Measurements from ENCODE around the gene SPNS3. TPM values are rescaled to one million over a fixed set of nuclear protein-coding genes. Genes with fewer than 3 reads are reported as not detected.

Gene SPNS3
- total and polyA plus RNA-seq, 2 of the 8 experiments (the other 6 are each of a cell fraction or from before 2014, with no cell fraction given), result not detected

- no peak for TF ChIP-seq JUND (IDR thresholded peaks at IDR 0.05; ENCODE audit: low read length)
- TF ChIP-seq KDM1A (IDR thresholded peaks at IDR 0.05; ENCODE audit: borderline replicate concordance, low read length), result no peak
- no peak for TF ChIP-seq CEBPB (IDR thresholded peaks at IDR 0.05; ENCODE audit: low read depth, low read length)
- no peak for TF ChIP-seq RAD21 (IDR thresholded peaks at IDR 0.05 in 1 of 2, conservative IDR thresholded peaks at IDR 0.05 in 1 of 2; ENCODE audit: low read depth in 2 of 2, low read length in 2 of 2)
- TF ChIP-seq CHD1 (IDR thresholded peaks at IDR 0.05; ENCODE audit: low read depth, low read length), result no peak
- no peak for TF ChIP-seq SAP30 (IDR thresholded peaks at IDR 0.05; ENCODE audit: insufficient read depth, insufficient replicate concordance, low read length)
- no peak for TF ChIP-seq POLR2AphosphoS5 (IDR thresholded peaks at IDR 0.05; ENCODE audit: low read depth, low read length)
- no peak for TF ChIP-seq HDAC2 (IDR thresholded peaks at IDR 0.05; ENCODE audit: borderline replicate concordance in 1 of 2, low read depth in 2 of 2, low read length in 2 of 2)
- H3K23me2 ChIP-seq (ENCODE audit: low read depth, low read length), result no peaks in the 10 kb centered on the region
- ChIA-PET CTCF (ENCODE audit: partially characterized antibody) (interaction anchor here (0.7 to 1.5 kb wide), 3 partner anchors 10 to 386 kb away, joined by 3 to 5 read pairs (median 3); no protein-coding TSS in a partner anchor), POLR2A (ENCODE audit: partially characterized antibody) (interaction anchor here (1.7 kb wide), 1 partner anchor 97 kb away, joined by 4 read pairs; no protein-coding TSS in a partner anchor)
- DNase-seq (ENCODE audit: low read depth in 1 of 2, low spot score in 2 of 2), result no peak
- no peaks in the 10 kb centered on the region for H3K4me1 ChIP-seq (replicated peaks in 1 of 4; ENCODE audit: control insufficient read depth in 3 of 4, insufficient read depth in 4 of 4, low read length in 3 of 4)
- H2BK5ac ChIP-seq (ENCODE audit: low read depth, low read length), result no peak overlapping the region
- no peak overlapping the region for H4K8ac ChIP-seq (ENCODE audit: extremely low read depth, insufficient read depth, low read length)
- H3K36me3 ChIP-seq (ENCODE audit: control insufficient read depth in 2 of 4, insufficient read depth in 4 of 4, low read length in 3 of 4), result no peaks in the 10 kb centered on the region
- H4K5ac ChIP-seq (ENCODE audit: insufficient read length, low read depth, low read length), result no peak overlapping the region
- FAIRE-seq, result no peak
- H3K4ac ChIP-seq (replicated peaks; ENCODE audit: insufficient read length, low read depth, low read length), result no peak overlapping the region
- H2AK5ac ChIP-seq (ENCODE audit: low read depth, low read length), result no peak overlapping the region
- H2AFZ ChIP-seq (ENCODE audit: low read length), result no peak overlapping the region
- H3K27me3 ChIP-seq (replicated peaks in 1 of 4; ENCODE audit: control insufficient read depth in 3 of 4, extremely low read depth in 1 of 4, insufficient read depth in 3 of 4, low read length in 3 of 4), result no peaks in the 10 kb centered on the region; a peak in 2 of 7 replicates
- H3K27ac ChIP-seq (ENCODE audit: low read depth, low read length), result no peak overlapping the region
- H3K79me1 ChIP-seq (ENCODE audit: low read depth, low read length), result no peaks in the 10 kb centered on the region
- no peak overlapping the region for H3K23ac ChIP-seq (ENCODE audit: insufficient read length)
- H3K4me3 ChIP-seq (ENCODE audit: extremely low read depth in 1 of 4, insufficient read depth in 2 of 4, low read depth in 3 of 4, low read length in 4 of 4), result no peak overlapping the region
- no peak overlapping the region for H4K91ac ChIP-seq (replicated peaks; ENCODE audit: insufficient read length, low read length)
- H3K18ac ChIP-seq (ENCODE audit: extremely low read depth, low read length), result no peak overlapping the region
- H3K14ac ChIP-seq (ENCODE audit: insufficient read length), result no peak overlapping the region
- WGBS, 2 experiments (ENCODE audit: extremely low coverage in 1 of 2, insufficient coverage in 1 of 2, insufficient read length in 1 of 2, insufficient replicate concordance in 2 of 2, low coverage in 1 of 2, low lambda C conversion rate in 2 of 2, missing lambda C conversion rate in 1 of 2), result 89% methylated on average over 15 of the region's 16 CpGs; no CpG with 5 or more reads in 1 of the 2 experiments
- H4K20me1 ChIP-seq (replicated peaks in 1 of 2; ENCODE audit: control insufficient read depth in 1 of 2, insufficient read depth in 2 of 2, low read length in 2 of 2), result no peaks in the 10 kb centered on the region
- no peak overlapping the region for H2BK20ac ChIP-seq (ENCODE audit: low read length)
- H3K56ac ChIP-seq (replicated peaks; ENCODE audit: insufficient read length, low read depth, low read length), result no peak overlapping the region
- H3K9ac ChIP-seq (replicated peaks in 1 of 4; ENCODE audit: extremely low read depth in 1 of 4, low read depth in 3 of 4, low read length in 3 of 4), result no peak overlapping the region
- H3K9me3 ChIP-seq (ENCODE audit: insufficient read depth in 2 of 2, low read depth in 1 of 2, low read length in 1 of 2), result no peaks in the 10 kb centered on the region
- no peak overlapping the region for H2BK120ac ChIP-seq (replicated peaks; ENCODE audit: low read depth, low read length)
- H2BK15ac ChIP-seq (ENCODE audit: low read length), result no peak overlapping the region
- no peaks in the 10 kb centered on the region for H3K79me2 ChIP-seq (ENCODE audit: control insufficient read depth in 1 of 2, insufficient read depth in 2 of 2, low read length in 2 of 2)
- H3K4me2 ChIP-seq (ENCODE audit: insufficient read depth in 1 of 2, low read depth in 2 of 2, low read length in 2 of 2), result no peak overlapping the region
- no peak overlapping the region for H2BK12ac ChIP-seq (ENCODE audit: low read depth, low read length)
Observed at GRCh38 chr17:4440690-4441686, 7.2 kb downstream of the SPNS3 start.
